G401.6 (cell line): ENCODE data around the gene ZAR1.

Experiments used
- FAIRE-seq: peaks from 2 replicates; lab custom pipeline; 2012; peaks lifted over from hg19 to GRCh38; lab: Jason Lieb, UNC

The ZAR1 gene

DNA sequence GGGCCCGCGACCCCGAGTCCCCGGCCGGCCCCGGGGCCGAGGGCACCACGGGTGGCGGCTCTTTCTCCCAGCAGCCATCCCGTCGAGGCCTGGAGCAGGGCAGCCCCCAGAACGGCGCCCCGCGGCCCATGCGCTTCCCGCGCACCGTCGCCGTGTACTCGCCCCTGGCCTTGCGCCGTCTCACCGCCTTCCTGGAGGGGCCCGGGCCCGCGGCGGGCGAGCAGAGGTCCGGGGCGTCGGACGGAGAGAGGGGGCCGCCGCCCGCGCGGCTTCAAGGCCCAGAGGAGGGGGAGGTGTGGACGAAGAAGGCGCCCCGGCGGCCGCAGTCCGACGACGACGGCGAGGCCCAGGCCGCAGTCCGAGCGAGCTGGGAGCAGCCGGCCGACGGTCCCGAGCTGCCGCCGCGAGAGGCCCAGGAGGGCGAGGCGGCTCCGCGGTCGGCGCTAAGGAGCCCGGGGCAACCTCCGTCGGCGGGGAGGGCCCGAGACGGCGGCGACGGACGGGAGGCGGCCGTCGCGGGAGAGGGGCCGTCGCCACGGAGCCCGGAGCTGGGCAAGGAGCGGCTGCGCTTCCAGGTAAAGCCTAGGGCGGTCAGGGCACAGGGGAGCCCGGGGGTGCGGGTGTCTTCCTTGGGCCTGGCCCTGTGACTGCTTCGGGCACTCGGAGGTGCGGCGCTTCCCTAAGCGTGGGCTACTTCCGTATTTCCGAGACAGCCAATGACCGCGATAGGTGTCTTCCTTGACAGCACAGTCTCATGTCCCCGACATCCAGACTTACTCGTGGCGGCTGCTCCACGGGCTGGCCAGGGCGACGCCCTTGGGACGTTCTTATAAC is 845 bp downstream of the ZAR1 start:
- FAIRE-seq, result no peak

DNA sequence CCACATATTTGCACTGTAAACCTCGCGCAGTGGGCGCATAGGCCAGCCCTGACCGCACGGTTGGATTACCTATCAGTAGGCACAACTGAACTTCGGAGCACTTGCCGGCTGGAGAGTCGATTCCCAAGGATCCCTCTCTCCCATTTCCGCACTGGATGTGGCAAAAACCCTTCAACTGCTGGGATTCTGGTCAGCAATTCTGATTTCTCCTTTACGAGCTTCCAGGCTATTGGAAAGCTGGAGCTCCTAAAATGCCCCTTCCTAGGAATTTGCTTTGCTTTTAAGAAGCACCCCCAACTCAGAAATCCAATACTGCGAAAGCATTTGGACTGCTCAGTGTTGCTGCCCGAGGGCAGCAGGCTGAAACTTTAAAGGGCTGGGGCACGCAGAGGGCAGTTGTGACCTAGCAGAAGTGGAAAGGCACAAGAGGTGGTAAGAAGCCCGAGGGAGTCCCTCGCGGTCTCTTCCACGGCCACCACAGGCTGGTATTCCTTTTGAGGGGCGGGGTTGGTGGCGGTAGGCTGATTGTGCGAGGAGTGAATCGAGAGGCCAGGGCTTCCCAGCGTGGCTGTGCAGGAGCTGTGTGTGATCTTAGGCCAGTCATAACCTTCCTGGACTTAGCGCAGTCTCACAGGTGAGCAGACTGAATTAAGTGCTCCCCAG is 1.6 kb downstream of the ZAR1 start:
- no peak for FAIRE-seq

DNA sequence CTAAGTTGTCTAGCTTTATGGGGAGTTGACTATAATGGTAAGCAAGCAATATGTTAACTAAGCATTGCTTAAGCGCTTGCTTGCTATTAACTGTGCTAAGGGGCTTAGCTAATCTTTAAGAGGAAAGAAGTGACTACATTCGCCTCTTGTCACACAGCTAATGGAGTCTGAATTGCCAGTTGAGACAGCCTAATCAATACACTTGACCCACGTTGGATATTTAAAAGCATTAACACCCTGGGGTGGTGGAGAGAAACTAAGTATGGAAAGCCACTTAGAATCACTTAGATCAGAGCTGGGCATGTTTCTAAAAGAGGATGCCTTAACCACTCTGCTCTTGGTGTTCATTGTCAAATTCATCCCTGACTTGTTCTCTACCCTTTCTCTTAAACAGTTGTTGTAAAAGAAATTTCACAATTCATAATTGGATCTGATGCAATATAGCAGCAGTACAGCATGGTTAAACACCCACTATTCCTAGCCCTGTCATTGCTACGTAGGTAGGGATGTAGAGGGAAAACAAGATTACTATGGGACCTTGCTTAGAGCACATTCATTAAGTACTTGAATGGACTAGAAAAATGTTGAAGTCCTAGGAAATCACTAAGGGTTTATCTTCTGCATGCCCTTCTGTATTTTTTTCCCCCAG is 3.5 kb downstream of the ZAR1 start:
- no peak for FAIRE-seq

DNA sequence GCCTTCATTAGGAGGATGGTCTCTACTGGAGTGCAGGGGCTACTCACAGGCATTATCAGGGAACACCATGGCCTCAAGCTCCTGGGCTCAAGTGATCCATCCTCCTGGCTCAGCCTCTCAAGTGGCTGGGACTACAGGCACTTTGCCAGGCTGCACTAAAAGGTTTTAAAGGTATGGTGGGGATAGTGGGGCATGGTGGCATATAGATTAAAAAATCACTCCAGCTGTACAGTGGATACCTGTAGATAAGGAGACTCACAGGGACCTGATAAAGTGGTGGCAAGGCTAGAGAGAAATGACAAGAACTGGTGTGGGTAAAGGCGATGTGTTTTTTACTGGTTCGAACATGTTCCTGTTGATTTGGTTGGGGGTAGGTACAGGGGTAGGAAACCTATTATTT is 5.9 kb downstream of the ZAR1 start:
- no peak for FAIRE-seq

DNA sequence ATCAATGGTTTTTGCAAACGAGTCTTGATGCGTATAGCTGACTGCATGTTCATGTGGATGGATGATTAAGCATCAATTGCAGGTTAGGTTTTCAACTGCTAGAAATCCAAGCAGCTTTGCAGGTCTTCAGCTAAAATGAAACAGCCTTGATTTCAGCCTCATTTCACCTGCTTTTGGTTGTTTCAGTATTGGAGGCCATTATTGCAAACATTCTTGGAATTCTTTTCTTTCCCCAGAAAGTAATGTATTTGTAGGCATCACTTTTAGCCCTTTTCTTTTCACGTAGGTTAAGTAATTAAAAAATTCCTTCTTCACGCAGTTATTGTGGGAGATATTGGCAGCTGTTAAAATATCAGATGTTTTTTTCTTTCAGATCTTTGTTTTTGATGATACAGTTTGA is 8.8 kb downstream of the ZAR1 start:
- FAIRE-seq, result no peak

DNA sequence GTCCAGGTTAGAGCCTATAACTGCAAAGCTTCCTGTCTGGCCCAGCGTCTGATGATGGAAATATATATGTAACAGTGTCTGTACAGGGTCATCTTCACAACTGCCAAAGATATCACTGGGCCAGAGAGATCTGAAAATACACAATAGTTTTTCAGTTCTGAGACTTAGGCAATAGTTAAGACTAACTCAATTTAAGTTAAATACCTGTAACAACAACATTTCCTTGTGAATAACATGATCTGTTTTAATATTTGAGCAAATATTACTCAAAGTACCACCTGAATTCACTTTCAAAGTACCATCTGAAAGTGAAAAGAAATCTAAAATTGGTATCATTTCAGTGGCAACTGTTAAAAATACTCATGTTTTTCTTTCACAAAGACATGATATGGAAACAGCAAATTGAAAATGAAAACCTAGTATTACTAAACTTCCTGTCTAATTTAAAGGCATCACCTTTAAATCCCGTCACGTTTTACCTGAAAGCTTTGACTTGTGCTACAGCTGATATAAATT is 9.6 kb downstream of the ZAR1 start:
- FAIRE-seq, result no peak

DNA sequence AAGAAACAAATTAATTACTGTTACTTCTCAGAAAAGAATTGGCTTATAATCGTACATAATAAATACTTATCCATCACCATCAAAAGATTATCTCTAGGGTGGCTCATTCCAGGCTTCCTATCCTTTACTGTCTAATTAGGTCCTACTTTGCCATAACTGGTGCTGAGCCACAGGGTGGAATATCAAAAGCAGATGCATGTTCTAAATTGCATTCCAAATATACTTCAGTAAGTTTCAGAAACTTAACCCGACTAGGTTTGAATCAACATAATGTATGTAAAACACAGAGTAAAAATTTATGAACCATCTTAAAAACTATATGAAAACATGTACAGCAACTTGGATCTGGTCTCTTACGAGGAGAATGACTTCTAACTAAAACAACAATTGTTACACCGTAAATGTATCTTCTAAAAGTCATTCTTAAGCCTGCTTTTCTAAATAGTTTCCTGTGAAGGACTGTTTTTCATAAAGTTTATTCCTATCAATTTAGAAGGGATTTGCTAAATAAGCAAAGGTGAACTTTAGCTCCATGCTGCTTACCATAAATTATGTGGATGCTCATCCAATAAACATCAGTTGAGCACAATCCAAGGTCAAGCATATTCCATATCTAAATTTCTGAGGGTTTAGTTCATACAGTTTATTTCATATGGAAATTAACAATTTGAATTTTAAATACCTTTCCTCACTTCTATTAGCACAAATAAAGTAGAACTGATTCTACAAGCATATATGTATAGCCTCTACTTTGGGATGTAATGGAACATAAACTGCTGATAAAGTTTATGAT is 13.4 kb downstream of the ZAR1 start:
- no peak for FAIRE-seq

DNA sequence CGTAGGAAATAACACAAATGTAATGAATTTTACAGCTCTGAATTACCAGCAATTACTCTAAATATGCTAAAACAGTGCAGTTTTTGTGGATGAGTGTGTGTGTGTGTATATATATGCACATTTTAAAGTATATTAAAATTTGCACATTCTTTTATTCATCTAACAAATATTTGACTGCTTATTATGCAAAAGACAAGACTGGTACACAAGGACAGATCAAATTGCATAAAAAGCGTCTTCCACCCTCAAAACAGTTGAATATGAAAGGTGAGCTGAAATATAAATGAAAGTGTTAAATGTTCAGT is 13.9 kb downstream of the ZAR1 start:
- FAIRE-seq, result no peak

DNA sequence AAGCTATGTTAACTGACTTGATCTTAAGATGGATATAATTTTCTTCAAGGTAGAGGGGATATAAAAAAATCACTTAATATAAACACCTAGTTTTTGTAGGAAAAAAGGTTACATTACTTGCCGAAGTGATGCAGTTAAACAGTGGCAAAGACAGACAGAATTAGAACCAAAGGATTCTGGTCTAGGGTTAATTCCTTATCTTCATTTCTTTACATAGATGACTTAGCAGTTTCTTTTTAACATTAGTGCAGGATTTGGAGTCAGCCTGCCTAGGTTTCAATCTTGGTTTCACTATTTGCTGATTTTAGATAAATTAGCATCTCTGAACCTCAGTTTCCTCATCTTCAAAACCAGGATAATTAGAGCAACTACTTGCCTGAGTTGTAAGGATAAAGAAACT is 14.3 kb downstream of the ZAR1 start:
- FAIRE-seq, result no peak

DNA sequence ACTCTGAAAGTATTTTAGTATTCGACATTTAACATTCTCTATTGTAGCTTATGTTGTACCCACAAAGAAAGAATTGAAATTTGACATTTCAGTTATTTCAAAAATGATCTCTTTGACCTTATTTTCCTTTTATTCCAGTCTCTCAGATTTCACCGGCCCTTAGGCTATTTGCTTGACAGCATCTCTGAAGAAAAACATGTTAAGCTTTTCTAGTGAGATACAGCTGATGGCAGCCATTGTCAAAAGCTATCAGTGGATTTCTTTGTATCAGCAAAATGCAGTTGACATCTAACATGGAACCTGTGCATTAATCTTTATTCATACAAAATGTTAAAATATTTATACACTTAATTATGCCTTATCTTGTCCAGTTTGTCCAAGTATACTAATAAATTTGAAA is 16.7 kb downstream of the ZAR1 start:
- FAIRE-seq, result no peak

DNA sequence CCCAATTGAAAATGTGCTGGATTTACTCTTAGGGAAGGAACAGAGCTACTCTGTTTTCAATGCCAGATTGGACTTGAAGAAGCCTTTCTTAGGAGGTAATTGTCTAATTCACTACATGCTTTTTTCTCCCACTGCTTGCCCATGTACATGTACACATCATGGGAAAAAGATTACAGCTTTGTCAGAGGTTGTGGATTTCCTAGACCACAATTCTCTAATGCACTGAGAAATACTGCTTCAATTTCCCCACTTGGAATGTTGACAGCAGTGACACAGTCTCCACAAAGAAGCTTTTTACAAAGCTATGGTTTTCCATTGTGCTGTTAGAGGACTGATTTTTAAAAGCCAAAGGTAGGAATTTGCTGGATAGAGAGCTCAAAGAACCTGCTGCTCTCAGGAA is 19.5 kb downstream of the ZAR1 start:
- FAIRE-seq, result no peak

DNA sequence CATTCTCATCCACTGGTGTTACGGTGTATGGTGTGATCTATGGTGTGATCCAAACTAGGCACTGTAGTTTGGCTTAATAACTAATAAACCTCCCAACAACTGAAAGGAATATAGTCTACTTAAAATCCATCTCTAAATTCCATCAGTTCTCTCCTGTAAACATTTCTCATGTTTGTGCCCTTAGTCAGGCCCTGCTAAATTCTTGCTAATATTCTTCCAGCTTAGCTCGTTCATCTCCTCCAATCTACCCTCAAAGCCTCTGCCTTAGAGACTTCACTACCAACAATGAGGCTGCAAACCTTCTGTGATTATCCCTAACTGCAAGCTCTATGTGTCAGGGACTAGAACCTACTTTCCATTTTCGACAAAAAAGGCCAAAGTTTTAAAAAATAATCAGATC is 28.1 kb downstream of the ZAR1 start:
- FAIRE-seq, result no peak

DNA sequence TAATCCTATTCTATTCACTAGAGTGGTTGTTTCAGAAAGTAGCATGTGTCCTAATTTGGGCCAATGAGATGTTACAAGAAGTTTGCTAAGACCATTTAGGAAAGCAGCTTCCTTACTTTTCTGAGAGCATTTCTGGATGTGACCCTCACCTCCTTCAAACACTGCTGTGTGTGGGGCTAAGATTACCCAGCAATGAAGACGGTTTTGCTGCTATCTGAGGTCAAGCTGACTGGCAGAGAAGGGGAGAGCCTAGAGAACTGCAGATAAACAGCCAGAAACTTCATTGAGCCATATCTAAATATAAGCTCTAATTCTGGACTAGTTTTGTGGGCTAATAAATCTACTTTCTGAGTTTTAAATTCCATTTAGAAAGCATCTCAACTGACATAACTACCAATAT is 36.4 kb downstream of the ZAR1 start:
- no peak for FAIRE-seq

DNA sequence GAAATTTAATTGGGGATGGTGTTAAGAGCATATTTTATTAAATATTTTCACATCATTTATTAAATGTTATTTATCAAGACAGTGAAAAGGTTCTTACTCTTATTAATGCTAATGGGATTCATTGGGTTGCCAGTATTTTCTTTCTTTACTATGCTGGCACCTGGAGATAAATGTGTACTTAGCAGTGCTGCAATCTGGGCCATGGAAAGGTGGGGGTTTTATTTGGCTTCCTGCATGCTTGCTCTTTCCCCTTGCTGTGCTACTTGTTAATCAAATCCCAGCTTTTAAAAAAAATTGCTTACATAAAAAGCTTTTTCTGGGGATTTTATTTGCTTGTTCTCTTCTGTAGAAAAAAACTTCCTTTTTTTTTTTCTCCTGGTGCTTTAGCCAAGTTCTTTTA is 48.3 kb downstream of the ZAR1 start:
- no peak for FAIRE-seq

DNA sequence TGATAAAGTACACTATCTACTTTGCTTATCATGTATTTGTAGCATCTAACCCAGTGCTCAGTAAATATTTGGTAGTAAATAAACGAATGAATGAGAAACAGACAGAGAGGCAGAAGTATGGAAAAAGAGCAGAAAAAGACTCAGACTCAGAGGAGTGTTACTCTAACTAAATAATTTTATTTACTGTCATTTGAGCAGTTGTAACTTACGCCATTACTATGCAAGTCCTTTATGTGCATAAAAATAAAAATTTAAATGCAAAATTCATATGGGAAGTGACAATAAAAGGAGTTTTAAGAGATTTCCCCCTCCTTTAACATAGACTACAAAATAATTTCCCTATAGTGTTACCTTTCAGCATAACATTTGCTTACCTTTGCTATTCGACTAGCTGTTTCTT is 49.5 kb downstream of the ZAR1 start:
- no peak for FAIRE-seq

DNA sequence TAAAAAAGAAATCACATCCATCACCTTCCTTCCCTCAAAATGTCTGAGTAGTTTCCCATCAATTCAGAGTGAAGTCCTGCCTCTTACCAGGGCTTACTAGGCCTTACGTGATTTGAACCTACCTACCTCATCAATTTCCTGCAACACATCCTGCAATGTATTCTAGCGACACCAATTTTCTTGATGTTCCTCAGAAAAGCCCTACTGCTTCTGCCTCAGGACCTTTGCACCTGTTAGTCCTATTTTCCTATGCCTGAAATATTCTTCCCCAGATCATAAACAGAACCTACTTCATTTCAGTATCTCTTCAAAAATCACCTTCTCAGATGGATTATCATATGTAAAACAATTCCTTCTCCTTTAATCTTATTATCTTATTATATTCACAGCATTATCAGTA is 52.8 kb downstream of the ZAR1 start:
- no peak for FAIRE-seq

DNA sequence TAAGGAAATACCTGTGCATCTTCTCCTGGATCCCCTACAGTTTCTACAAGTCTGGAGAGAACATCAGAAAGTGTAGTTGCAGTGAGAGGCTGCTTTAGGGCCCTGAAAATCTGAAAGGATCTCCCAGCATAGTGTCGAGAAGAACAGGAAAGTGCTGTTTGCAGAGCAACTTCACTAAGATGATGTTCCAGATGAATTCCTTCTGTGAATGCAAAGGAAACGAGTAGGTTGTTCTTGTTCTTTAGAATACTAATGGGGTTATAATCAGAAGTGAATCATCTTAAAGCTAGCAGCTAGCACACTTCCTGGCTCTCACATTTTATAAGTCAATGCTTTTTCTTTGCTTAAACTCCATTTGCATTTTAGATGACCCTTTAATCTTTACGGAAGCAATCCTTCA is 53.7 kb downstream of the ZAR1 start:
- FAIRE-seq, result no peak
